NCI-H187 (cell line): ENCODE results near the gene KRTAP5-11.
"Not testable (repeated sequence)": the region's sequence is repeated elsewhere in the genome, so short reads cannot be mapped to it uniquely, and the experiment has no call there.

Source experiments
- DNase-seq, 2 experiments: peaks; one replicate each; lab custom pipeline; 2025; lab: John Stamatoyannopoulos, UW

The KRTAP5-11 gene

DNA sequence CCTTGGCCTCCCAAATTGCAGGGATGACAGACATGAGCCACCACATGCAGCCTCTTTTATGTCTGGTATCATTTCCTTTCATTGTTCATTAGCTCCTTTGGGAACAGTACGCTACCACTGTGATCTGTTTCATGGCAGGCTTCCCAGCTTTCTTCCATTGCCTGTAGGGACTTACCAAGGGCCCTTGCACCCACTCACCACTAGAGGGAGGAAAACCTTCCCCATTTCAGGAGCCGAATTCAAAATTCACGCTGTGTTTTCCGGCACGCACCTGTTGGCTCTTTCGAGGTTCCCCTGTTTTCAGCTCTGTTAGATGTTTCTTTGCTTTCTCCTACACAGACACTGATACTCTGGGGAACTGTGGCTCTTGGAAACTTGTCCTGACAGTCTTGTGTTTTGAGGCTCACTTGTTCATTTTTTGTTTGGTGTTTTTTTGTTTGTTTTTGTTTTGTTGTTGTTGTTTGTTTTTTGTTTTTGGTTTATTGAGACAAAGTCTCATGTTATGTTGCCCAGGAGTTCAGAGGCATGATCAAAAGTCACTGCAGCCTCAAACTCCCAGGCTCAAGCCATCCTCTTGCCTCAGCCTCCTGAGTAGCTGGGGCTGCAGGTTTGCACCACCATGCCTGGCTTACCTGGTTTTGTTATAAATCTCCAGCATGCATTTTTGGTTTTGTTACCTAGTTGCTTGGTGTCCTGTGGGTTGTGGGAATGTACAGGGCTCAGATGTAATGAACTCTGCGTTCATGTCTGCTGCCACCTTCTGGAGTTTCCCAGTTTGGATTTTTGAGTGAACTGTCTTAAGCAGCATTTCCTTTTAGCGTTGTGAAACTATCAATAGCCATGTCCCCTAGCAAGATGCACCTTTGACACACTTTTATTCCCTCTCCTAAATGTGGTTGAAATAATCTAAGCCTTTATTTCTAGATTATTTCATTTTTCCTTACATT is 2.3 kb downstream of the KRTAP5-11 start:
- no peak for DNase-seq

GRCh38 chr11:71579513-71579912 is 3.2 kb downstream of the KRTAP5-11 start:
- DNase-seq: not testable (repeated sequence)

GRCh38 chr11:71577469-71578004 is 5.1 kb downstream of the KRTAP5-11 start:
- DNase-seq: no peak

DNA sequence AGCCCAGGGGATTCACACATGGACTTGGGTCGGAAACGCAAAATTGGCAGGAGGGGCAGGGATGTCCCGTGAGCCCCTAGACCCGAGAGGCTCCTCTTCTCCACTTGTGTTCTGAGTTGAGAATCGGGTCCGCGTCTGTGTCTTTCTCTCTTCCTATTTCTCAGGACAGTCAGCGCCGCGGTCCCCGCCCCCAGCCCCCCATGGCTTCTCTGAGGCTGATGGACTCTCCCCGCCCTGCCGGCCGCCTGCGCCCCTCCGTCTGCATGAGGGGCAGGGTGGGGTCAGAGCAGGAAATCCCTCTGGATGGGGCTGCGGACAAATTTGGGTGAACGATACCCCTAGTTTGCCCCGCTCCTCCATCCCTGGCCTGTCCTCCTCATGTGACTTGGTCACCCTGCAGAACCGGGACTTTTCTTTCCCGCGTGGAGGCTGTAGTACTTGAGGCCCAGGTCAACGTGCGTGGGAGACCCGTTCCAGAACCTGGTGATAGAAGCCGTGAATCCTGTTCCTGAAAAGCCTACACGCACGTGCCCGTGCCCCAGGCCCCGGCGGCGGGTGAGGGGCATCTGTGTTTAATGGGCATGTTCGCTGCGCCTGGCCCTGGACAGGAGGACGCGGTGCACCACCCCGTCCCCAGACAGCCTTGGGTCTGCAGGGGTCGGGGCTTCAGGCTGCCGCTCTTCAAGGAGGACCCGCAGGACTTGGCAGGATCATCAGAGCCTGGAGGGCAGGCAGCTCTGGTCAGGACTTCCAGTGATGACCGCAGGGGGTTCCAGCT is 5.8 kb downstream of the KRTAP5-11 start:
- DNase-seq: not testable (repeated sequence)

GRCh38 chr11:71575723-71576424 is 6.8 kb downstream of the KRTAP5-11 start:
- DNase-seq: no peak

- DNase-seq: no peak
These were observed 8.3 kb downstream of the KRTAP5-11 start for GRCh38 chr11:71574418-71574817.

DNA sequence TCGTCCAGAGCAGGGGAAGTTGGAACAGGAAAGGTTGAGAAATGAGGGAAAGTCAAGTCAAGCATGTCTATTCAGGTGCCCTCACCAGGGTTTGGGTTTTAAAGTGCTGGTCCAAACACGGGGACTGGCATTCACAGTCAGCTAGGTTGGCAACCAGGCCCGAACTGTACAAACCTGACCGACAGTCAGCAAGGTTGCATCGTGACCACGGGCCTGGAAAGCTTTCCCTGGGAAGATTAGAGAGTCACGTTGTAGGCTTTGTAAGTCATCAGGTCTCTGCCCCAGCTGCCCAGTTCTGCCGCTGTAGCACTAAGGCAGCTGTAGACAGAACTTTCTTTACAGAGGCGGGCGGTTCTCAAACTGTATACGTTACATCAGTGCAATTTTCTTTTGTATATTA is 9.9 kb downstream of the KRTAP5-11 start:
- no peak for DNase-seq

GRCh38 chr11:71571101-71571850 is 11.4 kb downstream of the KRTAP5-11 start:
- not testable (repeated sequence) for DNase-seq

DNA sequence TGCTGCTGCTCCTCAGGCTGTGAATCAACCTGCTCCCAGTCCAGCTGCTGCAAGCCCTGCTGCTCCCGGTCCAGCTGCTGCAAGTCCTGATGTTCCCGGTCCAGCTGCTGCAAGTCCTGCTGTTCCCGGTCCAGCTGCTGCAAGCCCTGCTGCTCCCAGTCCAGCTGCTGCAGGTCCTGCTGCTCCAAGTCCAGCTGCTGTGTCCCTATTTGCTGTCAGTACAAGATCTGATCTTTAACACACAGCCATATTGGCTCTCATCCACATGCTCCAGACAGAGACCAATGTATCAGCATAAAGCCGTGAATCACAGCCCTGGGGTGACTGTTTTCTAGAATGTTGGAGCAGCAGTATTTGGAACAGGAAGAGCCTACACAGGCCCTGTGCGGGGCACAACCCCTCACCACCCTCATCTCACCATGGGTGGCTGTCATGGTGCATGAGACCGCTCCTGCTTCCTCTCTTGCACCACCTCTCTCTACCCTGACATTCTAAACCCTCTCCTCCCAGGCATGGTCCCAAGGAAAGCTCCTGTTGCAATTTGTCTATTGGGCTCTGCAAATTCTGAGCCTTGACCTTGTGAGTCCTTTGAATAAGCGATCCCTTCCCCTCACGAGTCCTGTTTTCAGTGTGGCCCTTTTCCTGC is 13.8 kb downstream of the KRTAP5-11 start:
- DNase-seq: no peak

GRCh38 chr11:71567633-71568032 is 15.0 kb downstream of the KRTAP5-11 start:
- DNase-seq: not testable (repeated sequence)

DNA sequence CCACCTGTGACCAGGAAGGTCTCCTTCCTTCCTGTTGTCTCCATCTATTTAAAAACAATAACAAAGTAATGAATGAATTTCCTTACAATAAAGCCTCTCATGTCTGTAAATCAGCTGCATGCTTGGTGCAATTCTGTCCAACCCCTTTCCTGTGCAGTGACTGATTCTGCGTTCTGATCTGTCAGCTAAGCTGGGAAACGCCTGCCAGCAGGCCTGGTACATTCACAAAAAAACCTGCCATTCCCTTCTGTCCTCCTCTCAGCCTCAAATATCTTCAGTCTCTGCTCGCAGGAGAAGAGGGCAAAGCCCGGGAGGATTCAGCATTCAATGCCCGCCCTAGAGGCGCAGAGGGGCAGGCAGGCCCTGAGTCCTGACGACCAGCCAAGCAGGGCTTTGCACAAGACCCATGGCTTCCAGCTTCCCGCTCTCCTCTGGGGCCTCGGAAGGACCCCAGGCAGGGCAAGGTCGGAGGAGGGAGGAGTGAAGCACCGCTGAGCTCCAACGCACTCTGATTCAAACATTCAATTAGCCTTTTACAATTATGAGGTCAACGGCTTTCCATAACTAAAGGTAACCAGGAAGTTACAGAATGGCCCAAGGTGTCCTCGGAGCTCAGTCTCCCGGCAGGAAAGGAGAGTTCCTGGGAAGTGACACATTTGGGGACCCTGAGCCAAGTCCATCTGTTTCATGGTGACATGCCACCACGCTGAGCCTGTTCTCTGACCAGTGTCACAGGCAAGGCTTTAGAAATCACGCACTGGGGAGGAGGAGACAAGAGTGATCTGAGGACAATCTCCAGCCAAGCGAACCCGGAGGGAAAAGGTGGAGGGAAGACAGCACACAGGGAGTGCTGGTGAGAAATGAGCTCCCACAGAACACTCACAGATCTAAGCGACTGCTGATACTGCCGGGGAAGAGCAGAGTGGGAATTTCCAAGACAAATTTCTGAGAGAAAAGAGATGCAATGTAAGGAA is 15.8 kb downstream of the KRTAP5-11 start:
- not testable (repeated sequence) for DNase-seq

DNA sequence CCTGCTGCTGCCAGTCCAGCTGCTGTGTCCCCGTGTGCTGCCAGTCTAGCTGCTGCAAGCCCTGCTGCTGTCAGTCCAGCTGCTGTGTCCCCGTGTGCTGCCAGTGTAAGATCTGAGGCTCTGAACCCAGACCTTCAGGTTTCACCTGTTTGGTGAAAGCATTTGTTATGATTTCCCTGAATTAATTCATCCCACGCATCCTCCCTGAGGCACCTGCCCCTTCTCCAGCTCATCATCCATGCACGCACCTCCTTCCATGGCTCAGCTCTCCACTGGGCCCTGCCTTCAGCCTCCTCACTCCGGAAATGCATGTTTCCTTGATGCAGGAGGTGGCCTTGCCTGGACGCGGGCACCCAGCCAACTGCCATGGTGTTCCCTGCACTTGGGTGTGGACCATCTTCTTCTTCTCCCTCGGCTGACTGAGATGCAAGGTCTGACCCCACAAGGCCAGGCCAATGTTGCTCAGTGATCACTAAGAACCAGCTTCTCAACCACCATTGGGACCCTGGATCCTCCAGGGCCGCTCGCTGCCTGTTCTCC is 16.5 kb downstream of the KRTAP5-11 start:
- no peak for DNase-seq

DNA sequence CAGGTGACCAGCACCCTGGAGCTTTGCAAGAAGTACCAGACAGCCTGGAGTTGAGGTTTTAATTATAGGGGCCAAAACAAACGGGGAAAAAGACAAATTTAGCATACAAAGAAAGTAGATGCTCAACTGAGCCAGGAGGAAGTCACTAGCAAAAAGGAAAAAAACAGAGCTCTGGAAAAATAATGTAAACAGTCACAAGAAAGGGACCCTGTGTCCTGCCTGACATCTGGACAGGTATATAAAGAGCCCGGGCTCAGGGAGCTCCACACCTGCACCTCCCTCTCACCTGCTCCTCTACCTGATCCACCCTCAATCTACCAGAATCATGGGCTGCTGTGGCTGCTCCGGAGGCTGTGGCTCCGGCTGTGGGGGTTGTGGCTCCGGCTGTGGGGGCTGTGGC is 17.4 kb downstream of the KRTAP5-11 start, which contains the start of gene KRTAP5-10:
KRTAP5-10 (plus strand) TSS at position 301 of the 400 bp plus-strand sequence; CDS start at position 326, 25 bp downstream.
- DNase-seq: no peak

GRCh38 chr11:71564430-71564829 is 18.2 kb downstream of the KRTAP5-11 start:
- no peak for DNase-seq

- no peak for DNase-seq
These were observed 19.3 kb downstream of the KRTAP5-11 start for GRCh38 chr11:71563406-71563805.

DNA sequence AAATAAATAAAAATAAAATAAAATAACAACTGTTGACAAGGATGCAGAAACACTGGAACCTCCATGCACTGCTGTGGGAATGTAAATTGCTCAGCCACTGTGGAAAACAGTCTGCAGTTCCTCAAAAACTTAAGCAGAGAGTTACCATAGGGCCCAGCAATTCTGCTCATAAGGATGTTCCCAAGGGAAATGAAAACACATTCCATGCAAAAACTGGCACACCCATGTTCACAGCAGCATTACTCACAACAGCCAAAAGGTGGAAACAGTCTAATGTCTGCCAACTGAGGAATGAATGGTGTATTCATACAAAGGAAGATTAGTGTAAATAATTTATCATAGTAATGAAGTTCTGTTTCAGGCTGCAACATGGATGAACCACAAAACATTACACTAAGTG is 20.6 kb downstream of the KRTAP5-11 start:
- no peak for DNase-seq

DNA sequence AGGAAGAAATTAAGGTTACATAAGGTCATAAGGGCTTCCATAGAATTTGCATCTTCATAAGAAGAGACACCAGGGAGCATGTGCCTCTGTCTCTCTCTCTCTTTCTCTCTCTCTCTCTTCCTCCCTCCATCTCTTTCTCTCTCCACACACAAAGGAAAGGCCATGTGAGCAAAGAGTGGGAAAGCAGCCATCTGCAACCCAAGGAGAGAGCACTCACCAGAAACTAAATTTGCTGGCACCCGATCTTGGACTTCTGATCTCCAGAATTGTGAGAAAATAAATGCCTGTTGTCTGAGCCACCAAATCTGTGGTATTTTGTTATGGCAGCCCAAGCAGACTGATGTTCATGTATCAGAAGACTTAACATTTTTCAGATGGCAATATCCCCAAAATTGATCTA is 23.7 kb downstream of the KRTAP5-11 start:
- DNase-seq: no peak

DNA sequence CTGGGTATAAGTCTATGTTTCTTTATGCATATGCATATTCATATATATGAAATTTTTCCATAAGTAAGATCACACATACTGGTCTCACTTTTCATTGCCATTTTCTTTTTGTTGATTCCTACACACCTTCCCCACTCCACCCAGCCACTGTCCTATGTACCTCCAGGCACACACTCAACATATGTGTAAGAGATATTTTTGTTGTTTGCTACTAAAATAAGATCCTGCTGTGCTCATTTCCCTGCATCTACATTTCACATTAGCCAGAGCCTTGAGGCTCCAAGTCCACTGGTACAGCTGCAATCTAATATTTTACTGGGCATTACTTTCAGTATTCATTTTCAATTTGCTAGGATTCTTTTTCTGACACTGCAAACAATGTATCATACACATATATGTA is 25.4 kb downstream of the KRTAP5-11 start:
- no peak for DNase-seq

DNA sequence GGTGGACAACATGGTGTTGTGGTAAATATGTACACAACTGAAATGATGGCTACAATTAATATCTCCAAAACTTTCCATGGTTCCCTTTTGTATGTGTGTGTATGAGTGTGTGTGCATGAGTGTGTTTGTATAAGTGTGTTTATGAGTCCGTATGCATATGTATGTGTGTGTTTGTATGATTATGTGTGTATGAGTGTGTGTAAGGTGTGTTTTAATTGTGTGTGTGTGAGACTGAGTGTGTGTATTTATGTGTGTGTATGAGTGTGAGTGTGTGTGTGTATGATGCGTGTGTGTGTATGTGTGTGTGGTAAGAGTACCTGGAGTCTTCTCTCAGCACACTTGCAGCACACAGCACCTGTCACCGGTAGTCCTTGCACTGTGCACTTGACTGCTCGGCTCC is 26.7 kb downstream of the KRTAP5-11 start:
- DNase-seq: no peak
